ENCODE results near the gene RIC3. TPM values are rescaled to one million over a fixed set of nuclear protein-coding genes. Genes with fewer than 3 reads are reported as not detected.

Gene RIC3
- total and polyA plus RNA-seq, 2 of the 8 experiments (the other 6 are each of a cell fraction or from before 2014, with no cell fraction given): 6.4 to 15.5 TPM

DNA sequence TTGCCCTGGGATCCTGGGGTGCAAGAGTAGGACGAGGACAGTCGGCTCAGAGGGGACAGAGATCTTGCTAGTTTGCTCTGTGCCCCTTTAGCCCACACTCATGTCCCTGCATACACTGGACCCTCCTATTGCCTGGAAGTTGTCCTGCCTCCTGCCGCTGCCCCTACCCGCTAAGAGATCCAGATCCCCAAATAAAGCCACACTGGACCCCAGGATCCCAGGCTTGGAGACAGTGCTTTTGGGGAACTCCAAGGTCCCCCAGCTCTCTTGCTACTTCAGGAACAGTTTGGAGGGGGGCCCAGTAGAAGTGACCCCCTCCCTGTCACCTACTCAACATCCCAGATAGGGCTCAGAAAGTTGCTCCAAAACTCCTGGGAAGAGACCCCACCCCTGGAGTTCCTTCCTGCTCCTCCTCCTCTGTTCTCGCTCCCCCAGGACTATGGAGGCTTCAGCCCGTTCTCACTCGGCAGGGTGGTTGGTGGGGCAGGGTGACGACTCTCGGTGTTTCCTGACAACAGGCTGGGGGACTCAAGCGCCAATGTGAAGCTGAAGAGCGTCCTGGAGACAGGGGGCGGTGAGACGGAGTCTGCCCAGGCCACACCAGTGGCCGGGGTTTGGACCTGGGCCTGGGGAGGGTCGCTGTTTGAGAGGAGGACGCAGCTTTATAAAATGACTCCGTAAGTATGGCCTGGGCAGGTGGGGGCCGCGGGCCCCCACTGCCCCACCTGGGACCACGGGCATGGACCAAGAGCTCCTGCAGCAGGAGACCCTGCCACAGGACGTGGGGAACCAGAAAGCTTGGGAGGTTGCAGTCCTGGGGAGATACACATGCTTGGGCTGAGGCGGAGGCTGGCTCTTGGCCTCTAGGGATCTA, 107.0 kb downstream of the RIC3 start:
- H4K20me1 ChIP-seq (replicated peaks in 1 of 2; ENCODE audit: control insufficient read depth in 1 of 2, insufficient read depth in 2 of 2, low read length in 2 of 2): no peaks in the 10 kb centered on the region
- peak in 1 of 2 experiments; percentile 39 for DNase-seq (ENCODE audit: low read depth in 1 of 2, low spot score in 2 of 2)
- no peak overlapping the region for H2BK20ac ChIP-seq (ENCODE audit: low read length)
- H3K56ac ChIP-seq (replicated peaks; ENCODE audit: insufficient read length, low read depth, low read length): no peak overlapping the region
- ChIA-PET CTCF (ENCODE audit: partially characterized antibody) (interaction anchor here (1.1 to 4.7 kb wide), 7 partner anchors 10 to 29 kb away, joined by 3 to 74 read pairs (median 5); no protein-coding TSS in a partner anchor), POLR2A (ENCODE audit: partially characterized antibody) (no interaction called here)
- H3K36me3 ChIP-seq (ENCODE audit: control insufficient read depth in 2 of 4, insufficient read depth in 4 of 4, low read length in 3 of 4): no peaks in the 10 kb centered on the region
- H3K4me1 ChIP-seq (replicated peaks in 1 of 4; ENCODE audit: control insufficient read depth in 3 of 4, insufficient read depth in 4 of 4, low read length in 3 of 4): no peaks in the 10 kb centered on the region; a peak in 1 of 7 replicates
- FAIRE-seq: no peak
- 91% methylated on average over 22 of the region's 22 CpGs; no CpG with 5 or more reads in 1 of the 2 experiments for WGBS, 2 experiments (ENCODE audit: extremely low coverage in 1 of 2, insufficient coverage in 1 of 2, insufficient read length in 1 of 2, insufficient replicate concordance in 2 of 2, low coverage in 1 of 2, low lambda C conversion rate in 2 of 2, missing lambda C conversion rate in 1 of 2)
- no peak overlapping the region for H3K4me3 ChIP-seq (ENCODE audit: extremely low read depth in 1 of 4, insufficient read depth in 2 of 4, low read depth in 3 of 4, low read length in 4 of 4)
- H3K27ac ChIP-seq (ENCODE audit: low read depth, low read length): no peak overlapping the region
- H3K79me1 ChIP-seq (ENCODE audit: low read depth, low read length): no peaks in the 10 kb centered on the region
- H2BK15ac ChIP-seq (ENCODE audit: low read length): no peak overlapping the region
- no peak overlapping the region for H3K4me2 ChIP-seq (ENCODE audit: insufficient read depth in 1 of 2, low read depth in 2 of 2, low read length in 2 of 2)
- peak overlapping the region; percentile 43; the same call in 1 of the 2 replicates for H4K8ac ChIP-seq (ENCODE audit: extremely low read depth, insufficient read depth, low read length)
- no peak overlapping the region for H2BK5ac ChIP-seq (ENCODE audit: low read depth, low read length)
- no peak overlapping the region for H2AFZ ChIP-seq (ENCODE audit: low read length)
- H3K9ac ChIP-seq (replicated peaks in 1 of 4; ENCODE audit: extremely low read depth in 1 of 4, low read depth in 3 of 4, low read length in 3 of 4): no peak overlapping the region
- no peak overlapping the region for H2BK12ac ChIP-seq (ENCODE audit: low read depth, low read length)
- no peaks in the 10 kb centered on the region for H3K27me3 ChIP-seq (replicated peaks in 1 of 4; ENCODE audit: control insufficient read depth in 3 of 4, extremely low read depth in 1 of 4, insufficient read depth in 3 of 4, low read length in 3 of 4)
- H3K14ac ChIP-seq (ENCODE audit: insufficient read length): no peak overlapping the region
- no peak overlapping the region for H4K5ac ChIP-seq (ENCODE audit: insufficient read length, low read depth, low read length)
- no peak overlapping the region for H2AK5ac ChIP-seq (ENCODE audit: low read depth, low read length)
- no peaks in the 10 kb centered on the region for H3K9me3 ChIP-seq (ENCODE audit: insufficient read depth in 2 of 2, low read depth in 1 of 2, low read length in 1 of 2)
- H3K18ac ChIP-seq (ENCODE audit: extremely low read depth, low read length): no peak overlapping the region
- no peak overlapping the region for H4K91ac ChIP-seq (replicated peaks; ENCODE audit: insufficient read length, low read length)
- H3K79me2 ChIP-seq (ENCODE audit: control insufficient read depth in 1 of 2, insufficient read depth in 2 of 2, low read length in 2 of 2): no peaks in the 10 kb centered on the region
- no peaks in the 10 kb centered on the region for H3K23me2 ChIP-seq (ENCODE audit: low read depth, low read length)
- no peak overlapping the region for H3K4ac ChIP-seq (replicated peaks; ENCODE audit: insufficient read length, low read depth, low read length)
- TF ChIP-seq KDM4A (IDR thresholded peaks at IDR 0.05; ENCODE audit: low read depth, low read length, severe bottlenecking) (no peak), SRF (IDR thresholded peaks at IDR 0.05; ENCODE audit: low read depth, low read length) (no peak), RBBP5 (IDR thresholded peaks at IDR 0.05; ENCODE audit: borderline replicate concordance, low read depth, low read length) (no peak), SP1 (IDR thresholded peaks at IDR 0.05; ENCODE audit: low read depth, low read length) (no peak), NANOG (IDR thresholded peaks at IDR 0.05; ENCODE audit: insufficient read depth, low read depth, low read length, poor library complexity, severe bottlenecking) (no peak), SIX5 (IDR thresholded peaks at IDR 0.05; ENCODE audit: low read depth, low read length) (no peak), SAP30 (IDR thresholded peaks at IDR 0.05; ENCODE audit: insufficient read depth, insufficient replicate concordance, low read length) (no peak), NRF1 (IDR thresholded peaks at IDR 0.05; ENCODE audit: low read depth, low read length) (no peak), POLR2AphosphoS5 (IDR thresholded peaks at IDR 0.05; ENCODE audit: low read depth, low read length) (no peak), GABPA (IDR thresholded peaks at IDR 0.05; ENCODE audit: borderline replicate concordance, insufficient read depth, low read length) (no peak), CHD1 (IDR thresholded peaks at IDR 0.05; ENCODE audit: low read depth, low read length) (no peak)
- no peak overlapping the region for H3K23ac ChIP-seq (ENCODE audit: insufficient read length)
- no peak overlapping the region for H2BK120ac ChIP-seq (replicated peaks; ENCODE audit: low read depth, low read length)
